Measurements from ENCODE around the gene ST13.

DNA sequence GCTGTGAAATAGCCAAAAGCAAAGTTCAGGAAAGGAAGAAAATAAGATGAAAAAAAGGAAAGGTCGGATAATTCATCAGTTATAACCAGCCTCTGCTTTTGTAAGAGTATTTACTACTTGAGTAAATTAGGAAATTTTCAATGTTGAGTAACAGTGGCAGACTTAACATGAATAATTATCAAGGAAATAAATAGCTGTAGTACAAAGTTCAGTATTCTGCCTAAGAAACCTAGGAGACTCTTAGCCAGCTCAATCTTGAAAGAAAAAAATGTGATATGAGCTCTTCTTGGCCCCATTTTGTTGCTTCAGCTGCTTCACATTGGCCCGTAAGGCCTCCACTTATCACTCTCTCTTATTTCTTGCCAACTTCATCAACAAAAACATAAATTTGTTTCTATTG lies 22.5 kb upstream of the ST13 start:
- TF ChIP-seq, protein P1, sequence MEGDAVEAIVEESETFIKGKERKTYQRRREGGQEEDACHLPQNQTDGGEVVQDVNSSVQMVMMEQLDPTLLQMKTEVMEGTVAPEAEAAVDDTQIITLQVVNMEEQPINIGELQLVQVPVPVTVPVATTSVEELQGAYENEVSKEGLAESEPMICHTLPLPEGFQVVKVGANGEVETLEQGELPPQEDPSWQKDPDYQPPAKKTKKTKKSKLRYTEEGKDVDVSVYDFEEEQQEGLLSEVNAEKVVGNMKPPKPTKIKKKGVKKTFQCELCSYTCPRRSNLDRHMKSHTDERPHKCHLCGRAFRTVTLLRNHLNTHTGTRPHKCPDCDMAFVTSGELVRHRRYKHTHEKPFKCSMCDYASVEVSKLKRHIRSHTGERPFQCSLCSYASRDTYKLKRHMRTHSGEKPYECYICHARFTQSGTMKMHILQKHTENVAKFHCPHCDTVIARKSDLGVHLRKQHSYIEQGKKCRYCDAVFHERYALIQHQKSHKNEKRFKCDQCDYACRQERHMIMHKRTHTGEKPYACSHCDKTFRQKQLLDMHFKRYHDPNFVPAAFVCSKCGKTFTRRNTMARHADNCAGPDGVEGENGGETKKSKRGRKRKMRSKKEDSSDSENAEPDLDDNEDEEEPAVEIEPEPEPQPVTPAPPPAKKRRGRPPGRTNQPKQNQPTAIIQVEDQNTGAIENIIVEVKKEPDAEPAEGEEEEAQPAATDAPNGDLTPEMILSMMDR (IDR thresholded peaks at IDR 0.05; ENCODE audit: insufficient read depth, low read length, poor library complexity, severe bottlenecking) = no peak
- no peak for TF ChIP-seq EZH2phosphoT487 (conservative IDR thresholded peaks at IDR 0.05; ENCODE audit: low read length)

Data from SU-DHL-6 (cell line).